ENCODE results near the gene SKAP1.

- no peak for TF ChIP-seq CTCF (conservative IDR thresholded peaks at IDR 0.05)
- TF ChIP-seq ZFX (IDR thresholded peaks at IDR 0.05) = no peak
Observed at GRCh38 chr17:48219617-48220016, 210.4 kb downstream of the SKAP1 start.

Measured in C4-2B (cell line).